ENCODE measurements around the gene DRC7. TPM values are rescaled to one million over a fixed set of nuclear protein-coding genes. Genes with fewer than 3 reads are reported as not detected.

The DRC7 gene
- polyA plus RNA-seq, 1 donor (not counting 4 experiments of a cell fraction or from before 2014, with no cell fraction given), result not detected

DNA sequence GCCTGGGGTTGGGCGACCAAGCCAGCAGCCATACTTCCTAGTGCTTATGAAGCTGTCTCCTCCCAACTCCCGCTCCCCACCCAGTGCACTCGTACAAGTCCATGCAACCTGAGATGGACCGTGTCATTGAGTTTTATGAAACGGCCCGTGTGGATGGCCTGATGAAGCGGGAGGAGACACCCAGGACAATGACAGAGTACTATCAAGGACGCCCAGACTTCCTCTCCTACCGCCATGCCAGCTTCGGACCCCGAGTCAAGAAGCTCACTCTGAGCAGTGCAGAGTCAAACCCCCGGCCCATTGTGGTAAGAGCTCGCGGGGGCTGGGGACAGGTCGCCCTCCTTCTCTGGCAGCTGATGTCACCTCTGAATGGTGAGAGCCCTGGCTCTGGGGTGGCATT, 29.9 kb downstream of the DRC7 start:
- Histone ChIP-seq H2AFZ (ENCODE audit: control insufficient read depth, low read length) (no peak overlapping the region), H3K36me3 (ENCODE audit: control insufficient read depth in 2 of 2, extremely low read depth in 1 of 2, insufficient read depth in 2 of 2, low read length in 2 of 2) (no peaks in the 10 kb centered on the region), H3K9me3 (ENCODE audit: control insufficient read depth, low read depth, low read length) (no peaks in the 10 kb centered on the region), H3K27ac (ENCODE audit: control insufficient read depth, insufficient read depth, low read length) (no peak overlapping the region), H3K4me1 (ENCODE audit: control insufficient read depth, extremely low read depth, insufficient read depth, low read length) (no peaks in the 10 kb centered on the region), H3K27me3 (ENCODE audit: control insufficient read depth, extremely low read depth, insufficient read depth, low read length) (no peaks in the 10 kb centered on the region), H3K9me1 (ENCODE audit: control insufficient read depth, extremely low read depth, insufficient read depth, low read length) (no peaks in the 10 kb centered on the region), H3K4me2 (ENCODE audit: control insufficient read depth, extremely low read depth, insufficient read depth, low read depth, low read length) (no peak overlapping the region), H3K9ac (ENCODE audit: control insufficient read depth, extremely low read depth, insufficient read depth, low read length) (no peak overlapping the region), H3K4me3 (ENCODE audit: control insufficient read depth in 2 of 3, extremely low read depth in 1 of 3, insufficient read depth in 2 of 3, low read depth in 1 of 3, low read length in 3 of 3) (no peak overlapping the region), H4K20me1 (ENCODE audit: control insufficient read depth, extremely low read depth, insufficient read depth, low read length) (no peaks in the 10 kb centered on the region), H3K79me2 (ENCODE audit: control insufficient read depth, insufficient read depth, low read length) (no peaks in the 10 kb centered on the region)
- dilution Hi-C loops (cut with MboI; ENCODE audit: extremely low pct_ligation_motif_present, low sequenced_read_pairs), result no loop called here
- no peak for TF ChIP-seq EZH2 (IDR thresholded peaks at IDR 0.05; ENCODE audit: low read length)
- TF ChIP-seq, protein P1, sequence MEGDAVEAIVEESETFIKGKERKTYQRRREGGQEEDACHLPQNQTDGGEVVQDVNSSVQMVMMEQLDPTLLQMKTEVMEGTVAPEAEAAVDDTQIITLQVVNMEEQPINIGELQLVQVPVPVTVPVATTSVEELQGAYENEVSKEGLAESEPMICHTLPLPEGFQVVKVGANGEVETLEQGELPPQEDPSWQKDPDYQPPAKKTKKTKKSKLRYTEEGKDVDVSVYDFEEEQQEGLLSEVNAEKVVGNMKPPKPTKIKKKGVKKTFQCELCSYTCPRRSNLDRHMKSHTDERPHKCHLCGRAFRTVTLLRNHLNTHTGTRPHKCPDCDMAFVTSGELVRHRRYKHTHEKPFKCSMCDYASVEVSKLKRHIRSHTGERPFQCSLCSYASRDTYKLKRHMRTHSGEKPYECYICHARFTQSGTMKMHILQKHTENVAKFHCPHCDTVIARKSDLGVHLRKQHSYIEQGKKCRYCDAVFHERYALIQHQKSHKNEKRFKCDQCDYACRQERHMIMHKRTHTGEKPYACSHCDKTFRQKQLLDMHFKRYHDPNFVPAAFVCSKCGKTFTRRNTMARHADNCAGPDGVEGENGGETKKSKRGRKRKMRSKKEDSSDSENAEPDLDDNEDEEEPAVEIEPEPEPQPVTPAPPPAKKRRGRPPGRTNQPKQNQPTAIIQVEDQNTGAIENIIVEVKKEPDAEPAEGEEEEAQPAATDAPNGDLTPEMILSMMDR (optimal IDR thresholded peaks at IDR 0.05 in 1 of 3, IDR thresholded peaks at IDR 0.05 in 1 of 3, conservative IDR thresholded peaks at IDR 0.05 in 1 of 3; ENCODE audit: extremely low read depth in 1 of 3, insufficient read depth in 2 of 3, low read length in 3 of 3), result no peak
- DNase-seq (ENCODE audit: low read depth, low spot score) (no peak), FAIRE-seq (no peak)

DNA sequence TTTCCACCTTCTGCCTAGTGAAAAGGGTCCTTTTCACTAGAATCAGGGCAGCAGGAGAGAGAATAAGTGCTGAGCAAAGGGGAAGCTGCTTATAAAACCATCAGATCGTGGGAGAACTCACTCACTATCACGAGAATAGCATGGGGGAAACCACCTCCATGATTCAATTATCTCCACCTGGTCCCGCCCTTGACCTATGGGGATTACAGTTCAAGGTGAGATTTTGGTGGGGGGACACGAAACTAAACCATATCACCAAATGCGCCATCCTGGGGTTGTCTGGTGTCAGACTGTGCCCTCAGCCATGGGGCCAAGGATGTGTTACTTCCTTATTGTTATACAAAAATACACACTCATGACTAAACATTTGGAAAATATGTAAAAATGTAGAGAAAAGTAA, 30.5 kb downstream of the DRC7 start:
- no peak for DNase-seq (ENCODE audit: low read depth, low spot score)
- Histone ChIP-seq H3K4me3 (ENCODE audit: control insufficient read depth in 2 of 3, extremely low read depth in 1 of 3, insufficient read depth in 2 of 3, low read depth in 1 of 3, low read length in 3 of 3) (no peak overlapping the region), H3K4me2 (ENCODE audit: control insufficient read depth, extremely low read depth, insufficient read depth, low read depth, low read length) (no peak overlapping the region), H3K79me2 (ENCODE audit: control insufficient read depth, insufficient read depth, low read length) (no peaks in the 10 kb centered on the region), H3K9me3 (ENCODE audit: control insufficient read depth, low read depth, low read length) (no peaks in the 10 kb centered on the region), H3K4me1 (ENCODE audit: control insufficient read depth, extremely low read depth, insufficient read depth, low read length) (no peaks in the 10 kb centered on the region), H3K9ac (ENCODE audit: control insufficient read depth, extremely low read depth, insufficient read depth, low read length) (no peak overlapping the region), H4K20me1 (ENCODE audit: control insufficient read depth, extremely low read depth, insufficient read depth, low read length) (no peaks in the 10 kb centered on the region), H2AFZ (ENCODE audit: control insufficient read depth, low read length) (no peak overlapping the region), H3K27me3 (ENCODE audit: control insufficient read depth, extremely low read depth, insufficient read depth, low read length) (no peaks in the 10 kb centered on the region), H3K9me1 (ENCODE audit: control insufficient read depth, extremely low read depth, insufficient read depth, low read length) (no peaks in the 10 kb centered on the region), H3K27ac (ENCODE audit: control insufficient read depth, insufficient read depth, low read length) (no peak overlapping the region), H3K36me3 (ENCODE audit: control insufficient read depth in 2 of 2, extremely low read depth in 1 of 2, insufficient read depth in 2 of 2, low read length in 2 of 2) (no peaks in the 10 kb centered on the region)
- no peak for FAIRE-seq
- dilution Hi-C loops (cut with MboI; ENCODE audit: extremely low pct_ligation_motif_present, low sequenced_read_pairs), result no loop called here
- TF ChIP-seq EZH2 (IDR thresholded peaks at IDR 0.05; ENCODE audit: low read length), result no peak
- TF ChIP-seq, protein P1 (optimal IDR thresholded peaks at IDR 0.05 in 1 of 3, IDR thresholded peaks at IDR 0.05 in 1 of 3, conservative IDR thresholded peaks at IDR 0.05 in 1 of 3; ENCODE audit: extremely low read depth in 1 of 3, insufficient read depth in 2 of 3, low read length in 3 of 3), result no peak

All from keratinocyte (primary cell).